Esophagus muscularis mucosa (tissue), 3 donors: ENCODE measurements around the gene TGFBR3.

Experiments used
- CTCF ChIP-seq, 3 experiments: fragments of 200-600 bp in 2 of 3; fragments of 450-650 bp in 1 of 3; sonication (generic) in 2 of 3; IDR thresholded peaks; one replicate each; pipeline ENCODE4 v1.5.1; 2017 to 2019; ENCODE audit warnings: antibody characterized with exemption in 3 of 3, mild to moderate bottlenecking in 2 of 3, moderate library complexity in 1 of 3
- POLR2A ChIP-seq: fragments of 450-650 bp; IDR thresholded peaks from one replicate; pipeline ENCODE4 v1.6.1; 2017; ENCODE audit warnings: antibody characterized with exemption, moderate library complexity, mild to moderate bottlenecking, low read depth

- TF ChIP-seq CTCF (IDR thresholded peaks at IDR 0.05) (no peak), POLR2A (no peak)
These were observed 41.0 kb downstream of the TGFBR3 start for GRCh38 chr1:91844862-91845528.
